ENCODE measurements around the gene ANO10.

- TF ChIP-seq POLR2A (IDR thresholded peaks at IDR 0.05; ENCODE audit: low read depth, low read length), result no peak
- no peak for TF ChIP-seq CTCF (IDR thresholded peaks at IDR 0.05; ENCODE audit: extremely low read depth in 1 of 2, insufficient read depth in 1 of 2, low read depth in 1 of 2, low read length in 2 of 2)
- no peak for TF ChIP-seq POLR2AphosphoS5 (IDR thresholded peaks at IDR 0.05; ENCODE audit: insufficient read depth, low read depth, low read length)
- TF ChIP-seq EZH2 (IDR thresholded peaks at IDR 0.05; ENCODE audit: borderline replicate concordance, low read depth, low read length, severe bottlenecking), result no peak
- TF ChIP-seq MAX (IDR thresholded peaks at IDR 0.05; ENCODE audit: insufficient read depth, insufficient read length), result no peak
- TF ChIP-seq GATA2 (IDR thresholded peaks at IDR 0.05; ENCODE audit: insufficient read depth, insufficient read length, low read depth, low read length), result no peak
- no peak for TF ChIP-seq FOS (IDR thresholded peaks at IDR 0.05; ENCODE audit: borderline replicate concordance, insufficient read depth, low read length)
Observed at GRCh38 chr3:43647331-43648166, 25.7 kb upstream of the ANO10 start.
